GM12874 (cell line): ENCODE results near the gene MICU2.

Experiments used
- TF ChIP-seq, protein P1 (sequence below): IDR thresholded peaks from 2 replicates; pipeline ENCODE4 v1.5.1; 2011; ENCODE audit warnings: low read depth, mild to moderate bottlenecking, control low read depth, low read length, moderate library complexity; ENCODE audit not compliant: insufficient read depth

The MICU2 gene

DNA sequence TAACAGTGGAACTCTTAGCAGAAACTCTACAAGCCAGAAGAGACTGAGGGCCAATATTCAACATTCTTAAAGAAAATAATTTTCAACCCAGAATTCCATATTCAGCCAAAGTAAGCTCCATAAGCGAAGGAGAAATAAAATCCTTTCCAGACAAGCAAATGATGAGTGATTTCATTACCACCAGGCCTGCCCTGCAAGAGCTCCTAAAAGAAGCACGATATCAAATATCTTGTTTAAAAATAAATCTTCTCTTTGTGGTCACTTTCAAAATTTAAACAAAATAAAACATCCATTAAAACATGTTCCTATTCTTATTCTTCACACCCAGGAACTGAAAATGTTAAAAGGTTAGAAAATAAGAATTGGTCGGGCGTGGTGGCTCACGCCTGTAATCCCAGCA lies 13.7 kb downstream of the MICU2 start:
- TF ChIP-seq, protein P1, sequence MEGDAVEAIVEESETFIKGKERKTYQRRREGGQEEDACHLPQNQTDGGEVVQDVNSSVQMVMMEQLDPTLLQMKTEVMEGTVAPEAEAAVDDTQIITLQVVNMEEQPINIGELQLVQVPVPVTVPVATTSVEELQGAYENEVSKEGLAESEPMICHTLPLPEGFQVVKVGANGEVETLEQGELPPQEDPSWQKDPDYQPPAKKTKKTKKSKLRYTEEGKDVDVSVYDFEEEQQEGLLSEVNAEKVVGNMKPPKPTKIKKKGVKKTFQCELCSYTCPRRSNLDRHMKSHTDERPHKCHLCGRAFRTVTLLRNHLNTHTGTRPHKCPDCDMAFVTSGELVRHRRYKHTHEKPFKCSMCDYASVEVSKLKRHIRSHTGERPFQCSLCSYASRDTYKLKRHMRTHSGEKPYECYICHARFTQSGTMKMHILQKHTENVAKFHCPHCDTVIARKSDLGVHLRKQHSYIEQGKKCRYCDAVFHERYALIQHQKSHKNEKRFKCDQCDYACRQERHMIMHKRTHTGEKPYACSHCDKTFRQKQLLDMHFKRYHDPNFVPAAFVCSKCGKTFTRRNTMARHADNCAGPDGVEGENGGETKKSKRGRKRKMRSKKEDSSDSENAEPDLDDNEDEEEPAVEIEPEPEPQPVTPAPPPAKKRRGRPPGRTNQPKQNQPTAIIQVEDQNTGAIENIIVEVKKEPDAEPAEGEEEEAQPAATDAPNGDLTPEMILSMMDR, result no peak

DNA sequence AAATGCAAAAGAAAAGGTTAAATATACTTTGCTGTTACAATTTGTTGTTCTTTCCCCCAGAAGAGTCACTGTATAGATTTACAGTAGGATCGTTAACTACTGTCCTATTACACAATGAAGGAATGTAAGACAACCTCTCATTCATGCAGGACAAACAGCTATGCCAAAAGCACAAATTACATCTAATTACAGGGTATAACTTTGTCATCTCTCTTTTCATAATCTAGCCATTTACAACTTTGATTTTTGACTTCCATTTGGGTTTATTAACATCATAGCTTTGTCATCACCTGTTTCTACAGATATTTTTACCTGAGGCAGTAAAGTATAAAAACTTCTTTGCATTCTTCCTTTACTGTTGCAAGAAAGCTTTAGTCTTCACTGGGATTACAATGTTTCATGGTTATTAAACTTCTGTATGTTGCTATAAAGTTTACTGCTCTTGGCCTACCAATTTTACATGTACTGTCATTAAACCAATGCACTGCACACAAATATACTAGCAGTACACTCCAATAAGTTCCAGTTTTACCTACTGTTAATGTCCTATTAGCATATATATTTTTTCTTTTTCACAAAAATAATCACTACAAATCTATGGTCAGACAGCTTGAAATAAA lies 18.9 kb downstream of the MICU2 start:
- TF ChIP-seq, protein P1, result no peak

DNA sequence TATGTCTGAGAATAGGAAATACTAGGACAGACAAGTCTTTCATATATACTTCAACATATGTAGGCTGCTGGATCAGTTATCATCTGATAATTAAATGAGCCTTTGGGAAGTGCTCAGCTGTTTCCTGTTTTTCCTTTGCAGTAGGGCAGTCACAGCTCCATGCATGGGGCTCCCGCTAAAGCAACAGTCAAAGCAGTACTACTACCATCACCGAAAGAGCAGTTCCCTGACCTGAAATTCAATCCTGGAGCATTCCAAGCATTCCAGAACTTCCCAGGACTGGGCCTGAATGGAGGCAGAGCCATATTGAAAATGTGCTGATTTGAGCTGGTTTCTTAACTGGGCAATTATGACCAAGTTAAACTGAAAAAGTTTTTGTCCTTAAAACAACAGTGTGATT lies 20.5 kb downstream of the MICU2 start:
- TF ChIP-seq, protein P1, result no peak

DNA sequence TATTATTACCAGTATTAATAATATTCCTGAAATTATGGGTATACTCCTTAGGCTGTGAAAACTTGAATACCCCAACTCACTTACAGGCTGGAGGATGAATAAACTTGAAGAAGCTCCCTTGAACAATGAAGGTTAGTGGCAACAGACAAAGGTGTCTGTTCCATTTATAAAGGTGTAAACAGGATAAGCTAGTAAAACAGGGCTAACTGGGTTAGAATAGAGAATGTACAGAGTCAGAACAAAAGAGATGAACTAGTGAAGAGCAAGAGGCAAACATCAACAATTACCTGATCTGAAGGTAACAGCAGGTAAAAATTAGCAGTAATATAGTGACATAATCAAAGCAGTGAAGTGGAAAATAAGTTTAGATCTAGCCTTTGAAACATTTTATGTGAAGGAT lies 23.2 kb downstream of the MICU2 start:
- TF ChIP-seq, protein P1, result no peak

DNA sequence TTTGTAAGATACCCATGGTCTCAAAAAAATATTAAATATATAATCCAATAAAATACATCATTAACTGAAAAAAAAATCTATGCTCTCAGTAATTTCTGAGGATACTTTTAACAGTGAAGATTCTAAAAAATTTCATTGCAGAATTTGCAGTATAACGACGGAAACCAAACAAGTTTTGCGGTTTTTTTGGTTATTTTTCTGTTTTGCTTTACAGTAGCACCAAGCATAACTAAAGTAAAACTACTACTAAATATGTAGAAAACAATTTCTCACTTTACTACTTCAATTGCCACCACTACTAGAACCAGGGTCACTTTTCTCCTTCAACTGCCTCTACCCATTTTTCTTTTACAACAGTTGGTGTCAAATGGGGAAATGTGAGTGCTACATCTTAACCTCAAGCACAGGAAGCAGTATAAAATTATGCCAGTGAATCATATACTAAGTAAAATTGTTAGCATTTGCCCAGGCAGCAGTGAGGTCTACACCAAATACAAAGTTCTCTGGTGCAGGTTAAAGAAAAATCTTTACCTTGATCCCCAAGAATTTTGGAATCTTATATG lies 24.1 kb downstream of the MICU2 start:
- TF ChIP-seq, protein P1, result no peak

DNA sequence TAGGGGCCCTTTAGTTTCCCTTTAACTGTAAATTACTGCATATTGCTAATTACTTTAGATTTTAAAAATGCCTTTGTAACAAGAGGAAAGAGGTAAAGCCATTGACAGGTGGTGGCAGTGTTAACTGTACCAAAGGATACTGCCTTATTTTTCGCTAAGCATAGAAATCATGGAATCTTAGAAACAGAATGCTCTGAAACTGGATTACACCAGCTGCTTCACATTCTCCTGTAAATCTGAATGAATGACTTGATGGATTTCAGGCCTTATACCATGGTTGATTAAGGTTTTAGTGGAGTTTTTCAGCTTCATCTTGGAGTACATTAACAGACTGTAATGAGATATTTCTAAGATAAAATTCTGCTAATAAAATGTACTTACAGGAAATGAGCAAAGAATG lies 25.2 kb downstream of the MICU2 start:
- TF ChIP-seq, protein P1, result no peak

DNA sequence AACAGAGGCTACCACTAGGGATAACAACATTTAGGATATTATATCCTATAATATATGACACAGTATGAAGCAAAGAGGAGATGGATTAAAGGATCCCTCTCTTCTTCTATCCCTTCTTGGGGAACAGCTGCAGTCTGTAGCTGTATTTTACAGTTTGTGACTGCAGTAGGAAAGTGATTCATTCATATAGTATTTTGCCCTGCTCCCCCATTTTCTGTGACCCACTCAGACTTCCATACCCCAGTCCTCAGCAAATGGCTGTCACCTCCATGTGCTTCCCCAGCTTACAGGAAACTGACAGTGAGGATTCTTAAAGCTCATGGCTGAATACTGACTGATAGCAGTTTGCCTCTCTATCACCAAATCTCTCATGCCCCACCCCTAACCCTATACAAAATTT lies 27.5 kb downstream of the MICU2 start:
- TF ChIP-seq, protein P1, result no peak
